ENCODE results near the gene PROK1.

Gene PROK1

DNA sequence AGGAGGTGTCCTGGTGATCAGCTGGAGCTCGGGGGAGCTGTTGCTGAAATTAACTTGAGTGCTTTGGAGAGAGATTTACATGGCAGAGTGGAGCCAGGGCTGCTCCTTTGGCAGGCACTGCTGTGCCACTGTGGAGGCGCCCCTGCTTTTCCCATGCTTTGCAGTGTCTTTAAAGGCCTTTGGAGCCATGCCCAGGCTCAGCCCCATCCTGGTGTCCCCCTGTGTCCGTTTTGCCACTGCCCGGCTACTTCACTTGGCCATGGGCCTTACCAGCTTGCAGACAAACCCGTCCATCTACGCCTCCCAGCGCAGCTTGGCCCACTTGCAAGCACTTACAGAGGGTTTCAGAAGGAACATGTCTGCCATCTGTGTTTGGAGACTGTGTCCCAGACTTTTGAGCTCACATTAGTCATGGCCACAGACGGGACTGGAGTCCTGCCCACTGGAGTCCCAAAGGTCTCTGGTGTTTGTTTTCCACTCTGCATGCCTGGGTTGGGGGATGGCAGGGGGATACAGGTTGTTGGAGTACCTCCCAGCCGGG, 25.3 kb upstream of the PROK1 start:
- TF ChIP-seq, protein P1, sequence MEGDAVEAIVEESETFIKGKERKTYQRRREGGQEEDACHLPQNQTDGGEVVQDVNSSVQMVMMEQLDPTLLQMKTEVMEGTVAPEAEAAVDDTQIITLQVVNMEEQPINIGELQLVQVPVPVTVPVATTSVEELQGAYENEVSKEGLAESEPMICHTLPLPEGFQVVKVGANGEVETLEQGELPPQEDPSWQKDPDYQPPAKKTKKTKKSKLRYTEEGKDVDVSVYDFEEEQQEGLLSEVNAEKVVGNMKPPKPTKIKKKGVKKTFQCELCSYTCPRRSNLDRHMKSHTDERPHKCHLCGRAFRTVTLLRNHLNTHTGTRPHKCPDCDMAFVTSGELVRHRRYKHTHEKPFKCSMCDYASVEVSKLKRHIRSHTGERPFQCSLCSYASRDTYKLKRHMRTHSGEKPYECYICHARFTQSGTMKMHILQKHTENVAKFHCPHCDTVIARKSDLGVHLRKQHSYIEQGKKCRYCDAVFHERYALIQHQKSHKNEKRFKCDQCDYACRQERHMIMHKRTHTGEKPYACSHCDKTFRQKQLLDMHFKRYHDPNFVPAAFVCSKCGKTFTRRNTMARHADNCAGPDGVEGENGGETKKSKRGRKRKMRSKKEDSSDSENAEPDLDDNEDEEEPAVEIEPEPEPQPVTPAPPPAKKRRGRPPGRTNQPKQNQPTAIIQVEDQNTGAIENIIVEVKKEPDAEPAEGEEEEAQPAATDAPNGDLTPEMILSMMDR (conservative IDR thresholded peaks at IDR 0.05): no peak
- H3K27ac ChIP-seq: no peak overlapping the region

DNA sequence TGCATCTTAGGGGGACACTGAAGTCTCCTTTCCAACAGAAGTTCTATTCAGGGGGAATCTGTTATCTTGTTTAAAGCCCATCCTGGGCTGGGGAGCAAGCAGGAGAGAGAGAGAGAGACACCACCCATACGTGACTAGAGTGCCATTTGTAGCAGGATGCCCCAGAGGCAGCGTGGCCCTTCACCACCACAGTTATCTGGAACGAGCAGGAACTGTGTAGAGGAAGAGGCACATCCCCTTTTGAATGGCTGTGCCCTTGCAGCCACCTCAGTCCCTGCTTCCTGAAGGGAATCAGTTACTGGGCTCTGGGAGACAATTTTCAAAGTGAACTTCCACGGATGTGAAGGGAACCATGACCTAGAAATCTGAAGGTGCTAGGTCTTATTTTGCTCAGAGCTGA, 24.1 kb upstream of the PROK1 start:
- H3K27ac ChIP-seq: no peak overlapping the region
- TF ChIP-seq, protein P1 (conservative IDR thresholded peaks at IDR 0.05): no peak

DNA sequence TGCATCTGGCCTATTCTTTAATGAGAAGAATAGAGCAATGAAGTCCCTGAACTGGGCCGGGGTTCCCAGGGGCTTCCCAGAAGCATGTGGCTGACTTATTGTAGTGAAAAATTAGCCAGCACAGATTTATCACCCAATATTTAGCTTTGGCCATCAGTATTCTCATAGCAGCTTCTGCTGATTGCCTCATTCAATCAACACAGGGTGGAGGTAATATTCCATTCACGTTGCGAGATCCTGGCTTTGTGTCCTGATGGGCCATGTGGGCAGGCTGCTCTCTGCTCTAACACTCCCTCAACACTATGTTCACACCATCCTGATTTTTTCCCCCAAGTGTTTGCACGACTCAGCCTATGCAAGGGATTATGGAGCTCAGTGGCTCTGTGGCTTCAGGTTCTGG, 22.0 kb upstream of the PROK1 start:
- TF ChIP-seq, protein P1 (conservative IDR thresholded peaks at IDR 0.05): no peak
- no peak overlapping the region for H3K27ac ChIP-seq

DNA sequence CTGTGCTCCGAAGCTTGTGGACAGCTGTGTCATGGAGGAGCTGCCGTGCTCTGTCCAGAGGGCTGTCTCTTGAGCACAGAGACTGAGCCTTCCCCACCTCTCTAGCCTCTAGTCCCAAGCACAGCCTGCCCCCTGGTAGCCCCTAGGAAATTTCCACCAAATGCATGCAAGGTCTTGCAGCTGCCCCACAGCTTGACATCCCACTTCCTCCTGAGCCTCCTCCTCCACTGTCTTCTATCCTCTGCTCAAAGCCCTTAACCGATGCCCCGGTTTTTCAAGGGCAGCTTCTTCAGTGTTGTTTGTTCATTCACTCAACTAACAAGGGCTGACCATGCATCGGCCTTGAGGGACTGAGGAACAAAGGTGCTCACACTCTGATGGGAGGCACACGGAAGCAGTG, 20.6 kb upstream of the PROK1 start:
- no peak overlapping the region for H3K27ac ChIP-seq
- TF ChIP-seq, protein P1 (conservative IDR thresholded peaks at IDR 0.05): no peak

DNA sequence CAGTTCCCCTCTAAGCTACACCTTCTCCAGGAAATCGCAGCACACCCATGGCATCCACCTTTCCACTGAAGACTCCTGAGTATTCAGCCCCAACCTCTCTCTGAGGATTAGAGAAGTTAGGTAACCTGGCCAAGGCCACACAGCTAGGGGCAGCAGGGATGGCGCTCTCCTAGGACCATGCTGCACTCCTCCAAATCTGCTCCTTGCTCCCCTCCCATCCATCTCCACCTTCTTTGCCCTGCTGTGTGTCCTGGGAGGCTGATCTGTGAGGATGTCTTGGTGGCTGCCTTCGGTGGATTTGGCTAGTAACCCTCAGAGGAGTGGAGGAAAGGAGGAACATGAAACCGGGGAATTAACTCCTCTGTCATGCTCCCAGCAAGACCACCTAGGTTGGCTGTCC, 20.0 kb upstream of the PROK1 start:
- no peak overlapping the region for H3K27ac ChIP-seq
- TF ChIP-seq, protein P1 (conservative IDR thresholded peaks at IDR 0.05): no peak

DNA sequence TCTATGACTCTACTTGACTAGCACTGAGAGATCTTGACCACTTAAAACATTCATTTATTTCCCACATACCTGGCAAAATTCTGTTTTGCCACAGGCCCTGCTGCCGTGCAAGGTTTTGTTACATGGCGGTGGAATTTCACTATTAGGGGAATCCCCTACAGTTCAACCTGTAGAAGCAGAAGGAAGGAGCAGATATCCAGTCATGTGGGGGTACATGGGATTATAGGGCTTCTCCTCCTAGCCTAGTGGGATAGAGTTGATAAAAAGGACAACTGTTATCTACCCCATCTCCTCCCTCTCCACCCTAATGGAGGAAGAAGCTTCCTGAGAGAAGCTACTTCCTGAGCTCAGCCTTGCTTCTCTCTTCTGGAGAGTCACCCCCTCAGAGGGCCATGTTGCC, 17.7 kb upstream of the PROK1 start:
- TF ChIP-seq, protein P1 (conservative IDR thresholded peaks at IDR 0.05): no peak
- H3K27ac ChIP-seq: no peak overlapping the region

DNA sequence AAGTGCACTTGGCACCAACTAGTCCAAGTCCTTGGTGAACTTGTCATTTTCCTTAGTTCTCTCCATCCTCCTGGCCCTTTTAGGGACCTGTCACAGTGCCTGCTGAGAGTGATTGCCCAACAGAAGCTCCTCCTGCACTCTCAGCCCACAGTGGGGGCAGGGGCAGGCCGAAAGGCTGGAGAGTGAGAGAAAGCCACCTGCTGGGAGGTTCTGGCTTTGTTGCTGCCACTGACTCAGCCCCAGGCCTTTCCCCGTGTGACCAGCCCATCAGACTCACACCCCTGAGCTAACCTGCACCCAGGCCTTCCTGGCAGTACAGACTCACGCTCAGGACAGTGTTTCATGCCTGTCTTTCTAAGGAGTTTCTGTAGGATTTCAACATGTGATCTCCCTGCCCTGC, 17.1 kb upstream of the PROK1 start:
- H3K27ac ChIP-seq: no peak overlapping the region
- TF ChIP-seq, protein P1 (conservative IDR thresholded peaks at IDR 0.05): no peak

Measured in VCaP (cell line).